ENCODE results near the gene LMTK2. TPM values are rescaled to one million over a fixed set of nuclear protein-coding genes. Genes with fewer than 3 reads are reported as not detected.

LMTK2 gene
- total RNA-seq, 1 donor: 11.2 TPM

DNA sequence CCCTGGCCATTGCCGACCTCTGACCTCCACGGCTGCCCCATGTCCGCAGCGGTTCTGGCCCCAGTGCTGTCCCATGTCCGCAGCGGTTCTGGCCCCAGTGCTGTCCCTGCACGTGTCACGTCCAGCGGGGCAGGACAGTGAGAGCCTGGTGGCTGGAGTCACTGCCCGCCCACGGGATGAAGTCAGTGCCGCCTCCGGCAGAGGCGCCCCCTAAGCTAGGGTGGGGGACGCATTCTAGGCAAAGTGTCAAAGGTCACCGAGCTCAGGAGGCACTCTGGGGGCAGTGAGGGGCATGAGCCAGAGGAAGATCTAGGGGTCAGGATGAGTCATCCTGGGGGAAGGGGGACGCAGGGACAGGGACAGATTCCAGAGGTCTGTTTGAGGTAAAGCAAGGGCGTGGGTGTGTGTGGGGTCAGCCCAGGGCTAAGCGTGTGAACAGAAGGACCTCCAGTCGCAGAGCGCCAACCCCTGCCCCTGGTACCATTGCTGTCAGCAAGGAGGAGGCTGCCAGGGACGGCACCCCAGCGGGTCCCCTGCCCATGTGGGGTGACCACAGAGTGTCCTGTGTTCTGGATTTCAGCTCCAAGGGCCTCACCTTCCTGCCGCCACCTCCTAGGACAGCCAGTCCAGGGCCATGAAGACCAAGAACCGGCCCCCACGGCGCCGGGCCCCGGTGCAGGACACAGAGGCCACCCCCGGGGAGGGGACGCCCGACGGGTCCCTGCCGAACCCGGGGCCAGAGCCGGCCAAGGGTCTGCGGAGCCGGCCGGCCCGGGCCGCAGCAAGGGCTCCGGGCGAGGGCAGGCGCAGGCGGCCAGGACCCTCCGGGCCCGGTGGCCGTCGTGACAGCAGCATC is 105.2 kb downstream of the LMTK2 start:
- no peak for DNase-seq (ENCODE audit: low read depth)
- peak overlapping the region; percentile 40 for H3K4me3 ChIP-seq (ENCODE audit: low read depth, low read length)
- TF ChIP-seq CTCF (IDR thresholded peaks at IDR 0.05; ENCODE audit: insufficient read depth, low read depth, low read length): no peak

DNA sequence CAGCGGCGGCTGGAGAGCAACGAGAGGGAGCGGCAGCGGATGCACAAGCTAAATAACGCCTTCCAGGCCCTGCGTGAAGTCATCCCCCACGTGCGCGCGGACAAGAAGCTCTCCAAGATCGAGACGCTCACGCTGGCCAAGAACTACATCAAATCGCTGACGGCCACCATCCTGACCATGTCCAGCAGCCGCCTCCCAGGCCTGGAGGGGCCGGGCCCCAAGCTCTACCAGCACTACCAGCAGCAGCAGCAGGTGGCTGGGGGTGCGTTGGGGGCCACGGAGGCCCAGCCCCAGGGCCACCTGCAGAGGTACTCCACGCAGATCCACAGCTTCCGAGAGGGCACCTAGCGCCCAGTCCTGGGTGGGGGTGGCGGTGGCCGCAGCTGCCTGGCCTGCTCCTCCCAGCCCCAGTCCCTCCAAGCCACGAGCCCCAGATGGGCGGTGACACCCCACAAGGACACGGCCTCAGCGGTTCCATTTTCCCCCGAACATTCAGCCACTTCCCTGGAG is 105.9 kb downstream of the LMTK2 start:
- no peak overlapping the region for H3K4me3 ChIP-seq (ENCODE audit: low read depth, low read length)
- DNase-seq (ENCODE audit: low read depth): no peak
- no peak for TF ChIP-seq CTCF (IDR thresholded peaks at IDR 0.05; ENCODE audit: insufficient read depth, low read depth, low read length)

- DNase-seq (ENCODE audit: low read depth): no peak
- no peak overlapping the region for H3K4me3 ChIP-seq (ENCODE audit: low read depth, low read length)
- no peak for TF ChIP-seq CTCF (IDR thresholded peaks at IDR 0.05; ENCODE audit: insufficient read depth, low read depth, low read length)
Measured at GRCh38 chr7:98213296-98213887, 106.7 kb downstream of the LMTK2 start.

- H3K4me3 ChIP-seq (ENCODE audit: low read depth, low read length): no peak overlapping the region
- DNase-seq (ENCODE audit: low read depth): no peak
- no peak for TF ChIP-seq CTCF (IDR thresholded peaks at IDR 0.05; ENCODE audit: insufficient read depth, low read depth, low read length)
Measured at GRCh38 chr7:98213888-98214810, 107.5 kb downstream of the LMTK2 start.

- no peak for TF ChIP-seq CTCF (IDR thresholded peaks at IDR 0.05; ENCODE audit: insufficient read depth, low read depth, low read length)
- no peak overlapping the region for H3K4me3 ChIP-seq (ENCODE audit: low read depth, low read length)
- no peak for DNase-seq (ENCODE audit: low read depth)
Measured at GRCh38 chr7:98214811-98215321, 108.2 kb downstream of the LMTK2 start.
